GM12878 (cell line): Measurements from ENCODE around the gene STAT3. TPM values are rescaled to one million over a fixed set of nuclear protein-coding genes. Genes with fewer than 3 reads are reported as not detected.

Experiments used
- ATAC-seq: fragments of 200-7000 bp; cut with Tn5 transposase; 3 replicates; pipeline ENCODE4 v1.9.1; 2020; ENCODE audit warnings: mild to moderate bottlenecking, moderate library complexity
- BruUV-seq: library from RNA; stranded (reverse); fragments of 400-500 nt; replicated peaks from 2 replicates; lab custom pipeline; 2021; lab: Mats Ljungman, UMichigan
- CTCF ChIA-PET: fragments of 300-600 bp; sonication (Branson Sonifier 250); formaldehyde crosslinking; extraction: SDS; loops from one replicate; lab custom pipeline; 2021; ENCODE audit warnings: inconsistent platforms; lab: Yijun Ruan, JAX
- POLR2A ChIA-PET: fragments of 350-600 bp; formaldehyde crosslinking; extraction: SDS; loops from one replicate; lab custom pipeline; 2021; ENCODE audit warnings: inconsistent platforms; lab: Charles Lee
- RAD21 ChIA-PET: fragments of 300-600 bp; sonication (Branson Sonifier 250); formaldehyde crosslinking; loops from one replicate; lab custom pipeline; 2023; ENCODE audit warnings: antibody characterized with exemption; ENCODE audit not compliant: unreplicated experiment; lab: Charles Lee
- SMC1A ChIA-PET: fragments of 300-600 bp; sonication (Branson Sonifier 250); formaldehyde crosslinking; loops from one replicate; lab custom pipeline; 2023; ENCODE audit not compliant: unreplicated experiment, uncharacterized antibody; lab: Charles Lee
- DNase-seq: peaks from one replicate; pipeline ENCODE4 v3.0.0-alpha.2; 2011; ENCODE audit warnings: low read depth, low spot score
- FAIRE-seq: peaks from 3 replicates; lab custom pipeline; 2011; peaks lifted over from hg19 to GRCh38; lab: Jason Lieb, UNC
- H2AFZ ChIP-seq: 2 replicates; pipeline ENCODE4 v1.6.0; 2011; ENCODE audit warnings: low read depth, low read length, control low read depth; ENCODE audit not compliant: control insufficient read depth
- H3K27ac ChIP-seq: 2 replicates; pipeline ENCODE4 v1.5.1; 2011; ENCODE audit warnings: control low read depth; ENCODE audit not compliant: control insufficient read depth, insufficient read depth
- H3K27me3 ChIP-seq, 2 experiments: replicated peaks in 1 of 2; 2 replicates each; pipeline versions ENCODE4 v1.6.0 to v1.6.1; 2011; ENCODE audit warnings: low read length in 1 of 2; ENCODE audit not compliant: control insufficient read depth in 2 of 2, insufficient read depth in 2 of 2
- H3K36me3 ChIP-seq, 2 experiments: 2 replicates each; pipeline ENCODE4 v1.5.1; 2011; ENCODE audit warnings: low read length in 1 of 2; ENCODE audit not compliant: control insufficient read depth in 2 of 2, insufficient read depth in 2 of 2
- H3K4me1 ChIP-seq: 2 replicates; pipeline ENCODE4 v1.6.1; 2011; ENCODE audit warnings: mild to moderate bottlenecking, low read length, moderate library complexity, mixed read lengths; ENCODE audit not compliant: control insufficient read depth, insufficient read depth
- H3K4me2 ChIP-seq: 2 replicates; pipeline ENCODE4 v1.6.0; 2011; ENCODE audit warnings: control low read depth; ENCODE audit not compliant: control insufficient read depth, insufficient read depth
- H3K4me3 ChIP-seq: fragments of 200-600 bp; sonication (generic); 2 replicates; pipeline ENCODE4 v1.5.1; 2016
- H3K79me2 ChIP-seq: 2 replicates; pipeline ENCODE4 v1.6.0; 2011; ENCODE audit warnings: low read length; ENCODE audit not compliant: control insufficient read depth, insufficient read depth
- H3K9ac ChIP-seq: 2 replicates; pipeline ENCODE4 v1.8.0; 2011; ENCODE audit warnings: low read length, control low read depth, mixed read lengths; ENCODE audit not compliant: control insufficient read depth, insufficient read depth
- H3K9me3 ChIP-seq: replicated peaks from 3 replicates; pipeline ENCODE4 v1.5.1; 2011; ENCODE audit warnings: mild to moderate bottlenecking, low read length; ENCODE audit not compliant: control insufficient read depth, insufficient read depth
- H4K20me1 ChIP-seq: 2 replicates; pipeline ENCODE4 v1.6.0; 2011; ENCODE audit not compliant: control insufficient read depth, insufficient read depth
- BACH1 ChIP-seq: fragments of 450-650 bp; IDR thresholded peaks from 2 replicates; pipeline ENCODE4 v1.6.1; 2017; ENCODE audit warnings: mild to moderate bottlenecking, borderline replicate concordance
- CEBPB ChIP-seq, 2 experiments: fragments of 150-350 bp in 1 of 2; IDR thresholded peaks; 2 replicates each; pipeline ENCODE4 v1.6.1; 2012 to 2014; ENCODE audit warnings: low read depth in 2 of 2, low read length in 2 of 2, borderline replicate concordance in 1 of 2, inconsistent platforms in 1 of 2
- CHD4 ChIP-seq: fragments of 200-600 bp; sonication (generic); IDR thresholded peaks from 2 replicates; pipeline ENCODE4 v1.6.1; 2016; ENCODE audit warnings: mild to moderate bottlenecking
- ETV6 ChIP-seq, 2 experiments: fragments of 450-650 bp in 1 of 2; IDR thresholded peaks in 1 of 2; conservative IDR thresholded peaks in 1 of 2; 2 replicates each; pipeline ENCODE4 v1.6.1; 2014; ENCODE audit warnings: antibody characterized with exemption in 1 of 2, borderline replicate concordance in 1 of 2, low read depth in 1 of 2, mild to moderate bottlenecking in 1 of 2, moderate library complexity in 1 of 2
- IKZF1 ChIP-seq: fragments of 450-650 bp; conservative IDR thresholded peaks from 2 replicates; pipeline ENCODE4 v1.6.1; 2017; ENCODE audit warnings: antibody characterized with exemption, mild to moderate bottlenecking
- NFXL1 ChIP-seq: fragments of 450-650 bp; IDR thresholded peaks from 2 replicates; pipeline ENCODE4 v1.6.1; 2017; ENCODE audit warnings: antibody characterized with exemption, mild to moderate bottlenecking, borderline replicate concordance
- POU2F2 ChIP-seq: IDR thresholded peaks from 3 replicates; pipeline ENCODE4 v1.6.1; 2011; ENCODE audit warnings: low read depth, mild to moderate bottlenecking, low read length, borderline replicate concordance
- RELA ChIP-seq: fragments of 450-650 bp; IDR thresholded peaks from 2 replicates; pipeline ENCODE4 v1.8.0; 2014; ENCODE audit warnings: borderline replicate concordance; ENCODE audit not compliant: partially characterized antibody
- SMAD1 ChIP-seq: fragments of 450-650 bp; IDR thresholded peaks from 2 replicates; pipeline ENCODE4 v1.6.1; 2018; ENCODE audit warnings: mild to moderate bottlenecking, low read depth; ENCODE audit not compliant: partially characterized antibody
- TCF12 ChIP-seq: IDR thresholded peaks from 2 replicates; pipeline ENCODE4 v1.6.1; 2011; ENCODE audit warnings: low read depth, mild to moderate bottlenecking, low read length
- ZNF24 ChIP-seq: fragments of 450-650 bp; IDR thresholded peaks from 2 replicates; pipeline ENCODE4 v1.6.1; 2017; ENCODE audit warnings: antibody characterized with exemption, mild to moderate bottlenecking
- WGBS: methylation state at CpG from one replicate; pipeline ENCODE4 v1.1.6; 2016; ENCODE audit warnings: low lambda C conversion rate; ENCODE audit not compliant: insufficient replicate concordance, insufficient coverage; ENCODE audit errors: missing lambda C conversion rate; 5-methylcytosine and 5-hydroxymethylcytosine counted together
- in situ Hi-C: fragments of 300-500 bp; cut with MboI; formaldehyde crosslinking; loops from 9 replicates; pipeline ENCODE4 v1.14.3; 2018; ENCODE audit warnings: mixed read lengths
- intact Hi-C: fragments of 100-400 bp; cut with micrococcal nuclease; formaldehyde crosslinking; loops from one replicate; pipeline ENCODE4 v1.14.2; 2022; ENCODE audit not compliant: unreplicated experiment
- polyA plus RNA-seq, 11 experiments: library from polyadenylated mRNA; depleted of rRNA in 4 of 11; unstranded in 6 of 11; stranded (reverse) in 5 of 11; fragments of >200 nt; fragmentation: Nextera tagmentation in 4 of 11; fragmentation: Illumina TruSeq in 1 of 11; extraction: Ambion mirVana in 4 of 11; extraction: Trizol in 1 of 11; gene quantifications; 1 replicate in 1 of 11; 2 replicates in 10 of 11; pipeline versions ENCODE4 v1.2.1 to v1.2.3, GENCODE V29; 2011 to 2016; ENCODE audit warnings: inconsistent platforms in 2 of 11, missing spikeins in 2 of 11, low read depth in 1 of 11
- total RNA-seq, 4 experiments: library from RNA; depleted of rRNA in 3 of 4; stranded (reverse); fragments of >200 nt in 3 of 4; fragmentation: Illumina TruSeq in 1 of 4; extraction: Trizol in 1 of 4; gene quantifications; 2 replicates each; pipeline versions ENCODE4 v1.2.1 to v1.2.3, GENCODE V29; 2013 to 2021
- TF ChIP-seq, protein P1 (sequence below): IDR thresholded peaks from 2 replicates; pipeline ENCODE4 v1.6.1; 2012; ENCODE audit warnings: low read depth, low read length, improper control_type of control experiment
- TF ChIP-seq, protein P2 (sequence below): fragments of 450-650 bp; IDR thresholded peaks from 2 replicates; pipeline ENCODE4 v1.6.1; 2016; ENCODE audit warnings: mild to moderate bottlenecking
- TF ChIP-seq, protein P3 (sequence below): fragments of 450-650 bp; IDR thresholded peaks from 2 replicates; pipeline ENCODE4 v1.6.1; 2017; ENCODE audit warnings: borderline replicate concordance

Gene STAT3
- total and polyA plus RNA-seq, 10 of the 15 experiments (the other 5 are each of a cell fraction or from before 2014, with no cell fraction given) = 18.4 to 96.4 (median 60.9) TPM

DNA sequence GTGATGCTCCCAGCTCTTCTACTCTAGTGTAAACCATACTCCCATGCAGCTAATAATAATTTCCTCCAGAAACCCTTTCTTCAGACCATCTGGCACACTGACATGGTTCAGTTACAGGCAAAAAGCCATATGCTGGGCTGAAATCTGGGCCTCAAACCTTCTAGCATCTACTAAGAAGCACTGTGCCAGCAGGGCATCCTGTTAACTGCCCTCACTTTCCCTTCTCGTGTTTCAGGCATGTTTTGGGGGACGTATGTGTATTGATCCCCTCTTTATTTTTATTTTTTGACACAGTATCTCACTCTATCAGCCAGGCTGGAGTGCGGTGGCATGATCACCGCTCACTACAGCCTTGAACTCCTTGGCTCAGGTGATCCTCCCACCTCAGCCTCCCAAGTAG, 66.7 kb downstream of the STAT3 start:
- ATAC-seq (no peak), DNase-seq (no peak), FAIRE-seq (no peak)
- Histone ChIP-seq H4K20me1 (no peaks in the 10 kb centered on the region), H3K4me3 (no peak overlapping the region), H3K9me3 (no peaks in the 10 kb centered on the region), H3K27me3 (no peaks in the 10 kb centered on the region), H3K4me1 (peaks cover 18% of the 10 kb centered on the region), H3K9ac (no peak overlapping the region), H3K79me2 (no peaks in the 10 kb centered on the region), H3K36me3 (peaks cover 7 to 32% of the 10 kb centered on the region in 2 experiments; a peak in 3 of 4 replicates), H2AFZ (no peak overlapping the region), H3K27ac (no peak overlapping the region), H3K4me2 (no peak overlapping the region)
- intact Hi-C loops = loop anchor here (5.0 kb wide), 1 partner anchor 66 kb away; the partner anchor contains the start of gene STAT3
- BruUV-seq = TSS peak; percentile 58
- WGBS = 89% methylated on average over 4 of the region's 4 CpGs
- RAD21 ChIA-PET = interaction anchor here (1.1 to 21.1 kb wide), 7 partner anchors 9 to 99 kb away, joined by 5 to 373 read pairs (median 5); partner anchors contain the start of gene STAT3
- CTCF ChIA-PET = interaction anchor here (0.7 to 22.1 kb wide), 19 partner anchors 9 to 209 kb away, joined by 3 to 732 read pairs (median 4); partner anchors contain the start of genes GHDC, HCRT and STAT3
- POLR2A ChIA-PET = interaction anchor here (1.1 to 2.0 kb wide), 5 partner anchors 9 to 82 kb away, joined by 3 to 7 read pairs (median 5); partner anchors contain the start of gene STAT3
- SMC1A ChIA-PET = interaction anchor here (0.5 to 23.8 kb wide), 10 partner anchors 8 to 197 kb away, joined by 3 to 528 read pairs (median 4); partner anchors contain the start of genes KCNH4 and STAT3
- TF ChIP-seq POU2F2 (no peak), CHD4 (no peak), ZNF24 (no peak), NFXL1 (no peak), BACH1 (no peak), RELA (no peak), IKZF1 (no peak), CEBPB (IDR thresholded peaks at IDR 0.05; ENCODE audit: borderline replicate concordance in 1 of 2, low read depth in 2 of 2, low read length in 2 of 2) (no peak), TCF12 (no peak), SMAD1 (no peak), ETV6 (conservative IDR thresholded peaks at IDR 0.05 in 1 of 2, IDR thresholded peaks at IDR 0.05 in 1 of 2; ENCODE audit: borderline replicate concordance in 1 of 2, low read depth in 1 of 2) (no peak)
- TF ChIP-seq, protein P1, sequence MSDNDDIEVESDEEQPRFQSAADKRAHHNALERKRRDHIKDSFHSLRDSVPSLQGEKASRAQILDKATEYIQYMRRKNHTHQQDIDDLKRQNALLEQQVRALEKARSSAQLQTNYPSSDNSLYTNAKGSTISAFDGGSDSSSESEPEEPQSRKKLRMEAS = no peak
- TF ChIP-seq, protein P2, sequence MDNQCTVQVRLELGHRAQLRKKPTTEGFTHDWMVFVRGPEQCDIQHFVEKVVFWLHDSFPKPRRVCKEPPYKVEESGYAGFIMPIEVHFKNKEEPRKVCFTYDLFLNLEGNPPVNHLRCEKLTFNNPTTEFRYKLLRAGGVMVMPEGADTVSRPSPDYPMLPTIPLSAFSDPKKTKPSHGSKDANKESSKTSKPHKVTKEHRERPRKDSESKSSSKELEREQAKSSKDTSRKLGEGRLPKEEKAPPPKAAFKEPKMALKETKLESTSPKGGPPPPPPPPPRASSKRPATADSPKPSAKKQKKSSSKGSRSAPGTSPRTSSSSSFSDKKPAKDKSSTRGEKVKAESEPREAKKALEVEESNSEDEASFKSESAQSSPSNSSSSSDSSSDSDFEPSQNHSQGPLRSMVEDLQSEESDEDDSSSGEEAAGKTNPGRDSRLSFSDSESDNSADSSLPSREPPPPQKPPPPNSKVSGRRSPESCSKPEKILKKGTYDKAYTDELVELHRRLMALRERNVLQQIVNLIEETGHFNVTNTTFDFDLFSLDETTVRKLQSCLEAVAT = no peak
- TF ChIP-seq, protein P3, sequence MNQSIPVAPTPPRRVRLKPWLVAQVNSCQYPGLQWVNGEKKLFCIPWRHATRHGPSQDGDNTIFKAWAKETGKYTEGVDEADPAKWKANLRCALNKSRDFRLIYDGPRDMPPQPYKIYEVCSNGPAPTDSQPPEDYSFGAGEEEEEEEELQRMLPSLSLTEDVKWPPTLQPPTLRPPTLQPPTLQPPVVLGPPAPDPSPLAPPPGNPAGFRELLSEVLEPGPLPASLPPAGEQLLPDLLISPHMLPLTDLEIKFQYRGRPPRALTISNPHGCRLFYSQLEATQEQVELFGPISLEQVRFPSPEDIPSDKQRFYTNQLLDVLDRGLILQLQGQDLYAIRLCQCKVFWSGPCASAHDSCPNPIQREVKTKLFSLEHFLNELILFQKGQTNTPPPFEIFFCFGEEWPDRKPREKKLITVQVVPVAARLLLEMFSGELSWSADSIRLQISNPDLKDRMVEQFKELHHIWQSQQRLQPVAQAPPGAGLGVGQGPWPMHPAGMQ = no peak
- in situ Hi-C loops = loop anchor here (5.0 kb wide), 2 partner anchors 81 to 206 kb away; no protein-coding TSS in a partner anchor
